Measurements from ENCODE around the gene FAM131B. TPM values are rescaled to one million over a fixed set of nuclear protein-coding genes. Genes with fewer than 3 reads are reported as not detected.

The FAM131B gene
- total RNA-seq, 1 donor from 2014 or later, result 1.1 TPM

- no peak for DNase-seq (ENCODE audit: low read depth)
These were observed 37.3 kb downstream of the FAM131B start for GRCh38 chr7:143325240-143325639.

DNA sequence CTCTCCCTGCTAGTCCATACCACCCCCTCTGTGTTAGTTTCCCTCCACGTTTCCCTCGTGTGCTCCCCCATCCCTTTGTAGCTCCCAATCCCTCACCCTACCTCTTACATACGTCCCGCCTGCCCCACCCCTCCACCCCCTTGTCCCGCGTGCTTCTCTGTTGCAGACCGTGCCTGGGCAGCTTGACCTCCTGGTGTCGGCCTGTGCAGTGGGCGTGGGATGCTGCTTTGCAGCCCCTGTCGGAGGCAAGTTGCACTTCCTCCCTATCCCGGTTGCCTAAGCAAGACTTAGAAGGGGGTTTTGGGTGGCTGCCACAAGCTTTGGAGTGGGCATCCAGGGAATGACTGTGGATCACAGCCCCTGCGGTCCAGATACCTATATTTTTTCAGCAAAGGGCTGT, 38.9 kb downstream of the FAM131B start:
- DNase-seq (ENCODE audit: low read depth), result no peak

GRCh38 chr7:143322760-143323633, 39.5 kb downstream of the FAM131B start:
- no peak for DNase-seq (ENCODE audit: low read depth)

DNA sequence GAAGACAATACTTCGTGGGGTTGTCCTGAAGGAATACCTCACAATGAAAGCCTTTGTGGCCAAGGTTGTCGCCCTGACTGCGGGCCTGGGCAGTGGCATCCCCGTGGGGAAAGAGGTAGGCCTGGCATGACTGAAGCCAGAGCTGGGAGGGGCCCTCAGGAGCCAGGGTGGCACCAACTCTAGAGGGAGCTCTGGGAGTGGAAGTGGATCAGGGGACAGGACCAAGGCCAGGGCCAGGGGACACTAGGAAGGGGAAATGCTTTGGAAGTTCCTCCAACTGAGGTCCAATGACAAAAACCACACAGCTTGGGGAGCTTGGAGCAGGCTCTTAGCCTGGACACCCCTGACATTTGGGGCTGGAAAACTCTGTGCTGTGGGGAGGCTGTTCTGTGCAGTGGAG, 40.8 kb downstream of the FAM131B start:
- DNase-seq (ENCODE audit: low read depth), result peak; percentile 10

DNA sequence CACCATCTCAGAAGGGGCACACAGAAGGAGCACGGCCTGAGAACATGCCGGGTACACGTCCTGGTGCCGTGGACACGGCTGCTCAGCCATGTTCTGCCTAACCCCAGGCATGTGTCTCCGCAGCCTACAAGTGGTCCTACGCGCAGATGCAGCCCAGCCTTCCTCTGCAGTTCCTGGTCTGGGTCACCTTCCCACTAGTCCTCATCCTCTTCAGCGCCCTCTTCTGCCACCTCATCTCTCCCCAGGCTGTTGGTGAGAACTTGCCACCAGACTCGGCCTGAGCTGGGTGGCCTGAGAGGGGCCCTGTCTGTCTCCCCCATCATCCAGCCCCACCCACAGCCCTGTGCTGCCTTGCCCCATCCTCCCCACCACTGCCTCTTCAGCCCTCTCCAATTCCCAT, 41.3 kb downstream of the FAM131B start:
- DNase-seq (ENCODE audit: low read depth), result no peak

DNA sequence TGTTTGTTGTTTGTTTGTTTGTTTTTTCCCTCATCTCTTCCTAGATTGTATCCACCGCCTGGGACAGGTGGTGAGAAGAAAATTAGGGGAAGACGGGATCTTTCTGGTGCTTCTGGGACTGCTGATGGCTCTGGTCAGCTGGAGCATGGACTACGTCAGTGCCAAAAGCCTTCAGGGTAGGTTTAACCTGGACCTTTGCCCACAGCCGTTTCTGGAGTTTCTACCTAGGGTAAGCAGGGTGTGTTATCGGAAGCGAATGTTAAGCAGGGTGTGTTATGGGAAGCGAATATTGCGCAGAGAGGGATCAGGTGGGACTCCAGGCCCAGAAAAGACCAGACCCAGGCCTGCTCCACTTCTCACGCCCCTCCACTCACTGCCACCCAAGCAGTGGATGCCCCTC, 41.9 kb downstream of the FAM131B start:
- DNase-seq (ENCODE audit: low read depth), result no peak

DNA sequence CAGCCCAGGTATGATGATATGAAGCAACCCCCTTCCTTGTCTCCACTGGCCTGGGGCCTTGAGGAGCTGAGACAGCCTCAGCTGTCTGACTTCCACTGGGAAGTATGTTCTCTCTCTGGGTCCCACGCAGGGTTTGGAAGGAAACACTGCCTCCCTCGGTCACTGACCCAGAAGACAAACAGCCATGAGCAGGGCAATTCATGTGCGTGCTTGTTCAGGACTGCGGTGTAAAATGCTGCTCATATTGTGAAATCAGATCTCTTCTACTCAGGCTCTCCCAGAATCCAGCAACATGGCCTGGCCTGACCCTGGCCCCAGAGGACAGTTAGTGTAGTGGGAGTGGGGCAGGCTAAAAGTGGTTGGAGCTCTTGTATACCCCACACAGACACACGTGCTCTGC, 43.9 kb downstream of the FAM131B start:
- DNase-seq (ENCODE audit: low read depth), result peak; percentile 94

DNA sequence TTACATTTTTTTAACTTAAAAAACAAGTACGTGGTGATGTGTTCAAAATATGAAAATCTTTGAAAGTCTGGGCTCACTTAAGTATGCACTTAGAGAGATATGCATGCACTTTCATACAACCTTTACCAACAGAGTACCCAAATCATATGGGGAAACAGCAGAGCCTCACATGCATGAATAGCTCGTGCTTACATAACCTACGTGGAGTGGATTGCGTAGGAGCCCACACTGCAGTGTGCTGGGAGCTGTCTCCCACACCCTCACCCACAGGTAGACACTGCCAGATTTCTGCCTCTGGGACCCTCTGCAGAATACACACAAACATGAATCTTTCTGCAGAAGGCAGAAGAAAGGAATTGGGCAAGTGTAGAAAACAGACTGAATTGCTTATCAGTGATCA, 46.0 kb downstream of the FAM131B start:
- no peak for DNase-seq (ENCODE audit: low read depth)

DNA sequence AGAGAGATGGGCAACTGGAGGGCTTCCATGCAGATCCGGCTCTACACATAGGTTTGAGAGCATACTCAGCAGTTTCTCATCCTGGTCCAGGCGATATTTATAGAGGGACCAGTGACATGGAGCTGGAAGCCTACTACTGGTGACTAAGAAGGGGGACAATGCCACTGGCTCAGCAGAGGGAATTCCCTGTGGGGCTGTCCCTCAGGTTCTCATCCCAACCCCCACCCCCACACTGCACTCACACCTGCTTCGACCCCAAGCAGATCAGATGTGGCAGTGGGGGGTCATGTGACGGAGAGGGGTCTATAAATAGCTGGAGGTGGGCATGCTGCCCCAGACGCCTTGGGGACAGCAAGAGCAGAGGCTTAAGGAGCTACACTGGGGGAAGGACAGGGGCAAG, 46.7 kb downstream of the FAM131B start, which contains the start of gene CLCN1:
Gene CLCN1 (plus strand): TSS at position 336 of the 400 bp plus-strand sequence. CDS start 102 bp downstream, outside the sequence.
- peak; percentile 77 for DNase-seq (ENCODE audit: low read depth)

GRCh38 chr7:143314127-143314526, 48.4 kb downstream of the FAM131B start:
- no peak for DNase-seq (ENCODE audit: low read depth)

DNA sequence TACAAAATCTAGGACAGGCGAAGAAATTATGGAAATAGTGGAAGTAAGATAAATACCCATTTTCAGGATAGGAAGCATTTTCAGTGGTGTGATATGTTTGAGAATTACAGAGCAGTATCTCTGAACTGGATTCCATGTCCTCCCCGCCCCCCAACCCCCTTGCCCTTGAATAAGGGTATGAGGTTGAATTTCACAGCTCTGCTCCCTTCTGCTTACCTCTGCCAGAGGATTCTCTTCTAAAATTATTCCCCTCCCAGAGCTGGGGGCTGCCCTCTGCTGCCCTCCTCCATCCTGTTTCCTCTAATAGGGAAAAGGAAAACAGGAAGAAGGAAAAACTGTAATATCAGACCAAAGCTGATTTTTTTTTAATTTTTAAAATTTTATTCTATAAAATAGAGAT, 53.9 kb downstream of the FAM131B start:
- DNase-seq (ENCODE audit: low read depth), result no peak

DNA sequence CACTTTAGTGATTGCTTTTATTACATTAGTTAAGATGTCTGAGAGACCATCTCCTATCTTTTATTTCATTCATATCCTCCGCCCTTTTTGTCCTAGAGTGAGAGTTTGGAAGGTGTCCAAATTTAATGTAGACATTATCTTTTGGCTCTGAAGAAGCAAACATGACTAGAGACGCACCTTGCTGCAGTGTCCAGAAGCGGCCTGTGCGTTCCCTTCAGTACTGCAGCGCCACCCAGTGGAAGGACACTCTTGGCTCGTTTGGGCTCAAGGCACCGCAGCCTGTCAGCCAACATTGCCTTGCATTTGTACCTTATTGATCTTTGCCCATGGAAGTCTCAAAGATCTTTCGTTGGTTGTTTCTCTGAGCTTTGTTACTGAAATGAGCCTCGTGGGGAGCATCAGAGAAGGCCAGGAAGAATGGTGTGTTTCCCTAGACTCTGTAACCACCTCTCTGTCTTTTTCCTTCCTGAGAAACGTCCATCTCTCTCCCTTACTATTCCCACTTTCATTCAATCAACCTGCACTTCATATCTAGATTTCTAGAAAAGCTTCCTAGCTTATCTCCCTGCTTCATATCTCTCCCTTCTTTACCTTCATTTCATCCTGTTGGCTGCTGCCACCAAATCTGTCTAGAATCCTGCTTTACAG, 57.0 kb downstream of the FAM131B start:
- peak; percentile 56 for DNase-seq (ENCODE audit: low read depth)

DNA sequence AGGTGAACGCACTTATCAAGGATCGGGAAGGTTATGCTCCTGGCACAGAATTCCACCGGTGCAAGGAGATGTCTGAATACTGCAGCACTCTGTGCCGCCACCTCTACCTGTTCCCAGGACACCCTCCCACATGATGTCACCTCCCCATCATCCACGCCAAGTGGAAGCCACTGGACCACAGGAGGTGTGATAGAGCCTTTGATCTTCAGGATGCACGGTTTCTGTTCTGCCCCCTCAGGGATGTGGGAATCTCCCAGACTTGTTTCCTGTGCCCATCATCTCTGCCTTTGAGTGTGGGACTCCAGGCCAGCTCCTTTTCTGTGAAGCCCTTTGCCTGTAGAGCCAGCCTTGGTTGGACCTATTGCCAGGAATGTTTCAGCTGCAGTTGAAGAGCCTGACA, 57.6 kb downstream of the FAM131B start:
- no peak for DNase-seq (ENCODE audit: low read depth)

GRCh38 chr7:143303733-143304132, 58.8 kb downstream of the FAM131B start:
- no peak for DNase-seq (ENCODE audit: low read depth)

Small RNAs within 50 kb of the gene (microRNA-seq; reads per million reads assigned to microRNA genes)
- not detected for gene MIR6892

Other genes starting within 250 kb of the FAM131B start
- not detected in 2 replicates for gene PIP, start 230.6 kb downstream of the FAM131B start, total RNA-seq
- not detected in 2 replicates for gene TAS2R39, start 179.3 kb downstream of the FAM131B start, total RNA-seq
- not detected in 2 replicates for gene TAS2R40, start 140.7 kb downstream of the FAM131B start, total RNA-seq
- 162 and 208 TPM in 2 replicates for gene GSTK1, start 99.3 kb downstream of the FAM131B start, total RNA-seq
- gene TMEM139, start 77.8 kb downstream of the FAM131B start, total RNA-seq, result 0.29 TPM in 1 of 2 replicates, not detected in the other
- gene CASP2, start 74.4 kb downstream of the FAM131B start, total RNA-seq, result 6.0 and 8.8 TPM in 2 replicates
- not detected in 2 replicates for gene CLCN1, start 46.6 kb downstream of the FAM131B start, total RNA-seq
- gene ZYX, start 18.6 kb upstream of the FAM131B start, total RNA-seq, result 80.1 and 82.6 TPM in 2 replicates
- not detected in 2 replicates for gene EPHA1, start 46.1 kb upstream of the FAM131B start, total RNA-seq
- not detected in 2 replicates for gene TAS2R60, start 80.7 kb upstream of the FAM131B start, total RNA-seq
- not detected in 2 replicates for gene TAS2R41, start 115.2 kb upstream of the FAM131B start, total RNA-seq
- gene CTAGE15, start 209.1 kb upstream of the FAM131B start, total RNA-seq, result 0.10 and 0.37 TPM in 2 replicates

All from myocyte (in vitro differentiated cells).